Jurkat, Clone E6-1 (cell line): ENCODE data around the gene EEF1AKMT4.
A peak's percentile ranks its signal among the peaks of the same experiment; 100 is the strongest.
"Not testable (repeated sequence)": the region's sequence is repeated elsewhere in the genome, so short reads cannot be mapped to it uniquely, and the experiment has no call there.

ENCODE experiments used
- DNase-seq: peaks from one replicate; pipeline ENCODE4 v3.0.0-alpha.2; 2011; ENCODE audit warnings: low read depth, low spot score
- H3K4me3 ChIP-seq: 2 replicates; pipeline ENCODE4 v1.5.1; 2011; ENCODE audit warnings: mild to moderate bottlenecking, low read length, control low read depth, moderate library complexity

The EEF1AKMT4 gene

GRCh38 chr3:184257083-184257915 is 7.8 kb downstream of the EEF1AKMT4 start:
- H3K4me3 ChIP-seq = no peak overlapping the region

GRCh38 chr3:184258926-184259325 is 9.5 kb downstream of the EEF1AKMT4 start:
- DNase-seq = no peak
- no peak overlapping the region for H3K4me3 ChIP-seq

More at GRCh38 chr3:184257083-184257915, 7.8 kb downstream of the EEF1AKMT4 start:
- no peak for DNase-seq

GRCh38 chr3:184259396-184259877 is 10.0 kb downstream of the EEF1AKMT4 start:
- DNase-seq = no peak
- no peak overlapping the region for H3K4me3 ChIP-seq

GRCh38 chr3:184259878-184260723 is 10.6 kb downstream of the EEF1AKMT4 start:
- peak overlapping the region; percentile 57 for H3K4me3 ChIP-seq
- no peak for DNase-seq

GRCh38 chr3:184260724-184261269 is 11.3 kb downstream of the EEF1AKMT4 start:
- no peak for DNase-seq
- peak overlapping the region; percentile 57 for H3K4me3 ChIP-seq

GRCh38 chr3:184261270-184261853 is 11.9 kb downstream of the EEF1AKMT4 start, which contains the start of gene CAMK2N2:
Gene CAMK2N2, minus strand, starts transcription at chr3:184261553. Its CDS starts 268 bp downstream, at chr3:184261285.
- DNase-seq = no peak
- peak within 1 kb of the TSS; percentile 57 for H3K4me3 ChIP-seq

- DNase-seq = no peak
These were observed 12.6 kb downstream of the EEF1AKMT4 start for GRCh38 chr3:184261854-184262763.

GRCh38 chr3:184262764-184263179 is 13.3 kb downstream of the EEF1AKMT4 start:
- no peak overlapping the region for H3K4me3 ChIP-seq

More at GRCh38 chr3:184261854-184262763, 12.6 kb downstream of the EEF1AKMT4 start:
- peak overlapping the region; percentile 57 for H3K4me3 ChIP-seq

GRCh38 chr3:184267249-184267648 is 17.8 kb downstream of the EEF1AKMT4 start:
- not testable (repeated sequence) for H3K4me3 ChIP-seq, DNase-seq

More at GRCh38 chr3:184262764-184263179, 13.3 kb downstream of the EEF1AKMT4 start:
- no peak for DNase-seq

GRCh38 chr3:184272269-184272668 is 22.8 kb downstream of the EEF1AKMT4 start:
- no peak overlapping the region for H3K4me3 ChIP-seq
- DNase-seq = no peak

GRCh38 chr3:184275381-184275701 is 25.9 kb downstream of the EEF1AKMT4 start:
- no peak overlapping the region for H3K4me3 ChIP-seq
- DNase-seq = no peak

- DNase-seq = no peak
- H3K4me3 ChIP-seq = no peak within 1 kb of the TSS
These were observed 26.8 kb downstream of the EEF1AKMT4 start, which contains the start of gene ECE2 for GRCh38 chr3:184275961-184276910. Gene ECE2, plus strand, starts transcription at chr3:184276022. Its CDS starts 132 bp downstream, at chr3:184276154.

- H3K4me3 ChIP-seq = no peak overlapping the region
- no peak for DNase-seq
These were observed 27.9 kb downstream of the EEF1AKMT4 start for GRCh38 chr3:184277366-184277765.

- no peak for DNase-seq
- no peak overlapping the region for H3K4me3 ChIP-seq
These were observed 33.5 kb downstream of the EEF1AKMT4 start for GRCh38 chr3:184282941-184283340.

GRCh38 chr3:184283681-184284080 is 34.2 kb downstream of the EEF1AKMT4 start:
- no peak for DNase-seq
- no peak overlapping the region for H3K4me3 ChIP-seq

GRCh38 chr3:184284696-184285095 is 35.2 kb downstream of the EEF1AKMT4 start:
- H3K4me3 ChIP-seq = no peak overlapping the region
- no peak for DNase-seq

- H3K4me3 ChIP-seq = no peak overlapping the region
- DNase-seq = peak; percentile 44
These were observed 40.0 kb downstream of the EEF1AKMT4 start for GRCh38 chr3:184289426-184289938.
